ENCODE data around the gene PARD3B. TPM values are rescaled to one million over a fixed set of nuclear protein-coding genes. Genes with fewer than 3 reads are reported as not detected.

Gene PARD3B
- total RNA-seq, 1 experiment from 2014 or later: 7.6 TPM

DNA sequence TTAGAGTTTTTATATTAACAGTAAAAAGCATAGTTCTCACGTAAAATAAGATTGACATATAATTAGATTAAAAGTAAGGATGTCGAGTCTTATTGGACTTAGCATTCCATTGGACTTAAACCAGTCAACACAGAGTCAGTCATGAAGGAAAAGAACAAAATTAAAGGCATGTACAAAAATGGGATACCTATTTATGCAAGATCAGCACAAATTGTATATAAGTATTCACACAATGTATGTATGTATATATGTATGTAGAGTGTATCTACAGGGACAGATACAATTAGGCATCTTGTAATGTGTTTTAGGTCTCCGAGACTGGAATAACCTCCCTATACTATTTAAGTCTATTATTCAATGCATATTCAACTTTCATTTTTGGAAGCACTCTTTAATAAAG, 419.1 kb downstream of the PARD3B start:
- ChIA-PET POLR2A (ENCODE audit: low non-redundant PET) (no interaction called here), CTCF (no interaction called here)
- intact Hi-C loops (cut with micrococcal nuclease; ENCODE audit: unreplicated experiment): no loop called here
- Histone ChIP-seq H3K4me1 (ENCODE audit: insufficient read depth, low read length, poor library complexity, severe bottlenecking) (peaks cover 10% of the 10 kb centered on the region), H3K27ac (ENCODE audit: low read depth, low read length, poor library complexity, severe bottlenecking) (no peak overlapping the region), H3K4me3 (ENCODE audit: low read depth, low read length, poor library complexity, severe bottlenecking) (no peak overlapping the region), H3K9me3 (ENCODE audit: low read depth, low read length, poor library complexity, severe bottlenecking) (no peaks in the 10 kb centered on the region), H3K27me3 (replicated peaks; ENCODE audit: insufficient read depth, low read depth, low read length, poor library complexity) (no peaks in the 10 kb centered on the region), H3K36me3 (ENCODE audit: insufficient read depth, low read length, poor library complexity, severe bottlenecking) (no peaks in the 10 kb centered on the region)
- TF ChIP-seq EZH2 (IDR thresholded peaks at IDR 0.05; ENCODE audit: borderline replicate concordance, low read depth, low read length, poor library complexity, severe bottlenecking): no peak
- TF ChIP-seq, protein P1, sequence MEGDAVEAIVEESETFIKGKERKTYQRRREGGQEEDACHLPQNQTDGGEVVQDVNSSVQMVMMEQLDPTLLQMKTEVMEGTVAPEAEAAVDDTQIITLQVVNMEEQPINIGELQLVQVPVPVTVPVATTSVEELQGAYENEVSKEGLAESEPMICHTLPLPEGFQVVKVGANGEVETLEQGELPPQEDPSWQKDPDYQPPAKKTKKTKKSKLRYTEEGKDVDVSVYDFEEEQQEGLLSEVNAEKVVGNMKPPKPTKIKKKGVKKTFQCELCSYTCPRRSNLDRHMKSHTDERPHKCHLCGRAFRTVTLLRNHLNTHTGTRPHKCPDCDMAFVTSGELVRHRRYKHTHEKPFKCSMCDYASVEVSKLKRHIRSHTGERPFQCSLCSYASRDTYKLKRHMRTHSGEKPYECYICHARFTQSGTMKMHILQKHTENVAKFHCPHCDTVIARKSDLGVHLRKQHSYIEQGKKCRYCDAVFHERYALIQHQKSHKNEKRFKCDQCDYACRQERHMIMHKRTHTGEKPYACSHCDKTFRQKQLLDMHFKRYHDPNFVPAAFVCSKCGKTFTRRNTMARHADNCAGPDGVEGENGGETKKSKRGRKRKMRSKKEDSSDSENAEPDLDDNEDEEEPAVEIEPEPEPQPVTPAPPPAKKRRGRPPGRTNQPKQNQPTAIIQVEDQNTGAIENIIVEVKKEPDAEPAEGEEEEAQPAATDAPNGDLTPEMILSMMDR (conservative IDR thresholded peaks at IDR 0.05; ENCODE audit: low read depth, low read length): no peak
- BruUV-seq (replicated peaks): no TSS peak
- DNase-seq (ENCODE audit: low spot score): no peak

DNA sequence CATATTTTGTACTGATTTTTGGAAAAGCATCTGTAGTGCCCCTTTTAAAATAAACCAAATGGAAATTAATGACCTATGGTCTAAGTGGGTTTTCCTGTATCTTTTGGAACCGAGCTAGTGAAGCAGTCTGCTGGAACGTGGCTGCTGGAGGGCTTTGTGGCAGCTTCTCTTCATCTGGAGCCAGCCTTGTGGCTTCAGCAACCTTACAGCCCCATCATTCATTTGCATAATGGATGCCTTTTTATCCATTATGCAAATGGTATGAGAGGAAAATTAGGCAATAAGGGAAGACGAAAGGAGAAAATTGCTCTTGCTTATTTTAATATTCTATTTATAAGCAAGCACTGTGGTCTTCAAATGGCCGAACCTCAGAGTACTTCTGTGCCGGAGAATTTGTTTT, 421.0 kb downstream of the PARD3B start:
- Histone ChIP-seq H3K9me3 (ENCODE audit: low read depth, low read length, poor library complexity, severe bottlenecking) (no peaks in the 10 kb centered on the region), H3K27ac (ENCODE audit: low read depth, low read length, poor library complexity, severe bottlenecking) (no peak overlapping the region), H3K36me3 (ENCODE audit: insufficient read depth, low read length, poor library complexity, severe bottlenecking) (no peaks in the 10 kb centered on the region), H3K27me3 (replicated peaks; ENCODE audit: insufficient read depth, low read depth, low read length, poor library complexity) (no peaks in the 10 kb centered on the region), H3K4me1 (ENCODE audit: insufficient read depth, low read length, poor library complexity, severe bottlenecking) (peaks cover 14% of the 10 kb centered on the region), H3K4me3 (ENCODE audit: low read depth, low read length, poor library complexity, severe bottlenecking) (no peak overlapping the region)
- BruUV-seq (replicated peaks): no TSS peak
- ChIA-PET CTCF (no interaction called here), POLR2A (ENCODE audit: low non-redundant PET) (no interaction called here)
- DNase-seq (ENCODE audit: low spot score): no peak
- intact Hi-C loops (cut with micrococcal nuclease; ENCODE audit: unreplicated experiment): no loop called here
- TF ChIP-seq, protein P1 (conservative IDR thresholded peaks at IDR 0.05; ENCODE audit: low read depth, low read length): no peak
- TF ChIP-seq EZH2 (IDR thresholded peaks at IDR 0.05; ENCODE audit: borderline replicate concordance, low read depth, low read length, poor library complexity, severe bottlenecking): no peak

DNA sequence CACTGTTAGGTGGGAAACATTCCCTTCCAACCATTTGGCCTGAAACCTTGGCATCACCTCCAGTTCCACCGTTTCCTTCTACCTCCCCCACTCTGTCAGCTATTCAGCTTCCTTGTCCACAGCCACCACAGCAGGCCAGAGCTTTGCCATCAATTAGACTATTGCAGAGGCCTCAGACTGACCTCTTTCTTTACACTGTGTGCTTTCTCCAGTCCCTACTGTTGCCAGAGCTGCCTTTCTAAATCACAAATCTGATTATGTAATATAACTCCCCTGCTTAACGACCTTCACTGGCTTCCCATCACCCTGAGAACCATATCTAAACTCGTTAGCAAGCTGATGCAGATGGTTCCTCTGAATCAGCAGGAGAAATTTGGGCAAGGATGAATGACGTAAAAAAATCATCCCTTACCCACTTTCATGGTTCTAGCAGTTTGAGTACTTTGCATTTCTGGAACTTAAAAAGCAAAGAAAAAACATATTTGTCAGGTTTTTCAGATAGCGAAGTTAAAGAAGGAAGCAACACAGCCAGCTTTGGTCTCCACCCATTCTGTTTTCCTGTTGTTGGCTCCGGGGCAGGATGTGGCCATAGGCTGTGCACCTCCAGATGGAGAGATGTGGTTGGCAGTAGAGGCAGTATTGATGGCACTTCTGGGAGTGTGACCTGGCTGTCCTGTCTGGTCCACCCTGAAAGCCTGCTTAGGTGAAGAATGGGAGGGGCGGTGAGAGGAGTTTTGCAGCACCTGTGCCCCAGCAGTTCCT, 422.1 kb downstream of the PARD3B start:
- no peak for TF ChIP-seq EZH2 (IDR thresholded peaks at IDR 0.05; ENCODE audit: borderline replicate concordance, low read depth, low read length, poor library complexity, severe bottlenecking)
- TF ChIP-seq, protein P1 (conservative IDR thresholded peaks at IDR 0.05; ENCODE audit: low read depth, low read length): no peak
- POLR2A ChIA-PET (ENCODE audit: low non-redundant PET): no interaction called here
- intact Hi-C loops (cut with micrococcal nuclease; ENCODE audit: unreplicated experiment): no loop called here
- BruUV-seq (replicated peaks): no TSS peak
- Histone ChIP-seq H3K27me3 (replicated peaks; ENCODE audit: insufficient read depth, low read depth, low read length, poor library complexity) (no peaks in the 10 kb centered on the region), H3K4me1 (ENCODE audit: insufficient read depth, low read length, poor library complexity, severe bottlenecking) (peaks cover 21% of the 10 kb centered on the region), H3K27ac (ENCODE audit: low read depth, low read length, poor library complexity, severe bottlenecking) (no peak overlapping the region), H3K9me3 (ENCODE audit: low read depth, low read length, poor library complexity, severe bottlenecking) (no peaks in the 10 kb centered on the region), H3K36me3 (ENCODE audit: insufficient read depth, low read length, poor library complexity, severe bottlenecking) (no peaks in the 10 kb centered on the region), H3K4me3 (ENCODE audit: low read depth, low read length, poor library complexity, severe bottlenecking) (no peak overlapping the region)
- CTCF ChIA-PET: no interaction called here
- no peak for DNase-seq (ENCODE audit: low spot score)

All from A673 (cell line).